Right lobe of liver (tissue), 6 donors: ENCODE measurements around the gene LDLRAD1. TPM values are rescaled to one million over a fixed set of nuclear protein-coding genes. Genes with fewer than 3 reads are reported as not detected.
A peak's percentile ranks its signal among the peaks of the same experiment; 100 is the strongest.

Experiments
- ATAC-seq, 4 donors: fragments of 200-7000 bp; cut with Tn5 transposase; one replicate each; pipeline ENCODE4 v1.9.1; 2020; ENCODE audit warnings: mild to moderate bottlenecking in 4 of 4, moderate library complexity in 4 of 4
- DNase-seq, 3 donors: peaks; one replicate each; pipeline ENCODE4 v3.0.0-alpha.2; 2020
- H3K27ac ChIP-seq, 3 donors: fragments of 200-600 bp; one replicate each; pipeline ENCODE4 v1.8.0; 2022
- H3K27me3 ChIP-seq, 2 donors: fragments of 200-600 bp; one replicate each; pipeline ENCODE4 v1.8.0; 2022
- H3K36me3 ChIP-seq, 4 donors: fragments of 200-600 bp; sonication (generic) in 1 of 4; one replicate each; pipeline versions ENCODE4 v1.5.1 to v1.8.0; 2017 to 2022; ENCODE audit warnings: control low read depth in 1 of 4
- H3K4me1 ChIP-seq, 4 donors: fragments of 200-600 bp; sonication (generic) in 1 of 4; one replicate each; pipeline versions ENCODE4 v1.5.1 to v1.8.0; 2017 to 2022; ENCODE audit warnings: control low read depth in 1 of 4
- H3K4me3 ChIP-seq, 3 donors: fragments of 200-600 bp; one replicate each; pipeline ENCODE4 v1.8.0; 2022
- H3K9me3 ChIP-seq, 4 donors: fragments of 200-600 bp; sonication (generic) in 1 of 4; one replicate each; pipeline versions ENCODE4 v1.5.1 to v1.8.0; 2017 to 2022; ENCODE audit warnings: control low read depth in 1 of 4
- CTCF ChIP-seq, 4 donors: fragments of 200-600 bp in 3 of 4; fragments of 450-650 bp in 1 of 4; IDR thresholded peaks; one replicate each; pipeline versions ENCODE4 v1.5.1 to v1.8.0; 2016 to 2022; ENCODE audit warnings: antibody characterized with exemption in 4 of 4, mild to moderate bottlenecking in 2 of 4
- POLR2A ChIP-seq: fragments of 450-650 bp; IDR thresholded peaks from one replicate; pipeline ENCODE4 v1.6.1; 2017; ENCODE audit warnings: antibody characterized with exemption, mild to moderate bottlenecking
- WGBS: methylation state at CpG from one replicate; pipeline ENCODE4 v1.1.6; 2018; ENCODE audit warnings: low coverage, low lambda C conversion rate; ENCODE audit not compliant: insufficient coverage; ENCODE audit errors: missing lambda C conversion rate; 5-methylcytosine and 5-hydroxymethylcytosine counted together
- intact Hi-C, 2 donors: fragments of 100-400 bp; cut with DNase I; formaldehyde crosslinking; loops; one replicate each; pipeline versions ENCODE4 v1.11.2 to v1.14.1; 2022
- total RNA-seq, 6 experiments: library from RNA; depleted of rRNA in 2 of 6; stranded (reverse); fragments of >200 nt in 2 of 6; fragmentation: NEBNext Ultra II Directional in 3 of 6; extraction: Animal tissue kit (Norgen Biotek cat#: 25700) in 3 of 6; gene quantifications; one replicate each; pipeline versions ENCODE4 v1.1.0 to v1.2.4, GENCODE V29; 2016 to 2023
- donor health status: DM: no; HTN: yes; CAD: no.
- donor health status: DM: no; HTN: no; CAD: no.
- donor health status: DM: no; HTN: no; CAD: no.
- donor health status: DM: no; HTN: yes; CAD: no.
- donor health status: DM: no; HTN: yes; CAD: no.

The LDLRAD1 gene
- total RNA-seq, 6 experiments from 2014 or later: 0.44 to 0.57 TPM; not detected in 4

- Histone ChIP-seq H3K27ac (no peak overlapping the region), H3K4me3 (no peak overlapping the region), H3K36me3 (no peaks in the 10 kb centered on the region), H3K9me3 (no peaks in the 10 kb centered on the region), H3K27me3 (no peaks in the 10 kb centered on the region), H3K4me1 (peaks cover 0 to 6% (median 0%) of the 10 kb centered on the region in 4 donors)
- DNase-seq: peak in 1 of 3 donors; percentile 13
- TF ChIP-seq POLR2A (no peak), CTCF (IDR thresholded peaks at IDR 0.05) (no peak)
- WGBS: 86% methylated on average over 3 of the region's 4 CpGs
- intact Hi-C loops: no loop called here
- ATAC-seq: no peak
Measured at GRCh38 chr1:54009406-54009805, 8.6 kb downstream of the LDLRAD1 start.

- Histone ChIP-seq H3K4me1 (peaks cover 0 to 6% (median 0%) of the 10 kb centered on the region in 4 donors), H3K27ac (no peak overlapping the region), H3K4me3 (no peak overlapping the region), H3K27me3 (no peaks in the 10 kb centered on the region), H3K9me3 (no peaks in the 10 kb centered on the region), H3K36me3 (no peaks in the 10 kb centered on the region)
- no peak for ATAC-seq
- 72% methylated on average over 2 of the region's 13 CpGs for WGBS
- DNase-seq: peak in 1 of 3 donors; percentile 27
- intact Hi-C loops: no loop called here
- TF ChIP-seq POLR2A: no peak
- no peak for TF ChIP-seq CTCF (IDR thresholded peaks at IDR 0.05)
Measured at GRCh38 chr1:54008876-54009275, 9.1 kb downstream of the LDLRAD1 start.

- Histone ChIP-seq H3K9me3 (no peaks in the 10 kb centered on the region), H3K4me1 (no peaks in the 10 kb centered on the region), H3K27ac (no peak overlapping the region), H3K27me3 (no peaks in the 10 kb centered on the region), H3K36me3 (no peaks in the 10 kb centered on the region), H3K4me3 (no peak overlapping the region)
- ATAC-seq (no peak), DNase-seq (no peak)
- intact Hi-C loops: no loop called here
- TF ChIP-seq POLR2A (no peak), CTCF (IDR thresholded peaks at IDR 0.05) (no peak)
- WGBS: 83% methylated on average over 4 of the region's 4 CpGs
Measured at GRCh38 chr1:54007613-54008012, 10.4 kb downstream of the LDLRAD1 start.

DNA sequence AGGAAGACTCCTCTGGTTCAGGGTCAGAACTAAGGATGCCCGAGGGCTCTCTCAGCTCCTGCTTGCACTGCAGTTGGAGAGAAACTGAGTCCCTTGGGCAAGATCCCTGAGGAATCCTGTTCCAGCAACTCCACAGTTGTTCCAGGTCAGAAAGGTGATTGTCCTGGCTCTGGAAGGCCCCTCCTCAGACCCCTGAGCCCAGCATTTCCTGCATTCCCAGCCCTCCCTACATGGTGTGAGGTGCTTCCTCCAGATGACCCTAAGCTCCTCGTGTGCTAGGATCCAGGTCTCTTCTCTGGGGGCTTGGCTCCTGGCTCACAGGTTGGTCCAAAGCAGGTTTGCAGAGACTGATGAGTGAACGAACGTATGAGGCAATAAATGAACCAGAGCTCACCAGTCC, 11.5 kb downstream of the LDLRAD1 start:
- no peak for ATAC-seq
- no peak overlapping the region for H3K4me3 ChIP-seq
- DNase-seq: peak in 1 of 3 donors; percentile 23
- no peaks in the 10 kb centered on the region for H3K27me3 ChIP-seq
- no peaks in the 10 kb centered on the region for H3K36me3 ChIP-seq
- no peaks in the 10 kb centered on the region for H3K9me3 ChIP-seq
- intact Hi-C loops: no loop called here
- WGBS: 84% methylated on average over 3 of the region's 4 CpGs
- TF ChIP-seq CTCF (IDR thresholded peaks at IDR 0.05) (no peak), POLR2A (no peak)
- H3K27ac ChIP-seq: no peak overlapping the region
- no peaks in the 10 kb centered on the region for H3K4me1 ChIP-seq
